Fibroblast of mammary gland (primary cell): Measurements from ENCODE around the gene HINFP.
A peak's percentile ranks its signal among the peaks of the same experiment; 100 is the strongest.

ENCODE experiments used
- DNase-seq: peaks from one replicate; pipeline ENCODE4 v3.0.0-alpha.2; 2010; ENCODE audit warnings: low read depth
- H3K4me3 ChIP-seq: 2 replicates; pipeline ENCODE4 v1.5.1; 2011; ENCODE audit warnings: low read depth, mild to moderate bottlenecking, low read length, moderate library complexity; ENCODE audit not compliant: control insufficient read depth
- CTCF ChIP-seq: conservative IDR thresholded peaks from 2 replicates; pipeline ENCODE4 v1.5.1; 2011; ENCODE audit warnings: low read depth, low read length, inconsistent platforms; ENCODE audit not compliant: control insufficient read depth, insufficient read depth

The HINFP gene

GRCh38 chr11:119091966-119092879 is 29.2 kb upstream of the HINFP start:
- peak overlapping the region; percentile 86 for H3K4me3 ChIP-seq
- DNase-seq: no peak
- TF ChIP-seq CTCF: no peak

GRCh38 chr11:119092880-119093842 is 28.2 kb upstream of the HINFP start:
- no peak for TF ChIP-seq CTCF
- peak; percentile 44 for DNase-seq
- peak overlapping the region; percentile 86 for H3K4me3 ChIP-seq

GRCh38 chr11:119093942-119094815 is 27.2 kb upstream of the HINFP start:
- TF ChIP-seq CTCF: no peak
- peak; percentile 21 for DNase-seq
- peak overlapping the region; percentile 86 for H3K4me3 ChIP-seq

DNA sequence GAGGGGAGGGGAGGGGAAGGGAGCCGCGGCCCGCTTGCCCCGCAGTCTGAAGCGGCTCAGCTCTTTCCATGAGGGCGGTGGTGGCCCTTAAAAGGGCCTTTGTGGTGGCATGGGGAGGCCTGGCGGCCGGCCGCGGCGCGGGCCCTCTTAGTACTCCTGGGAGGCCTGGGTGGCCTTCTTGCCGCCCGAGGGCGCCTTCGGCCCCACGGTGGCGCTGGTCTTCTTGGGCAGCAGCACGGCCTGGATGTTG is 26.6 kb upstream of the HINFP start:
- H3K4me3 ChIP-seq: peak overlapping the region; percentile 86
- peak; percentile 75 for DNase-seq

DNA sequence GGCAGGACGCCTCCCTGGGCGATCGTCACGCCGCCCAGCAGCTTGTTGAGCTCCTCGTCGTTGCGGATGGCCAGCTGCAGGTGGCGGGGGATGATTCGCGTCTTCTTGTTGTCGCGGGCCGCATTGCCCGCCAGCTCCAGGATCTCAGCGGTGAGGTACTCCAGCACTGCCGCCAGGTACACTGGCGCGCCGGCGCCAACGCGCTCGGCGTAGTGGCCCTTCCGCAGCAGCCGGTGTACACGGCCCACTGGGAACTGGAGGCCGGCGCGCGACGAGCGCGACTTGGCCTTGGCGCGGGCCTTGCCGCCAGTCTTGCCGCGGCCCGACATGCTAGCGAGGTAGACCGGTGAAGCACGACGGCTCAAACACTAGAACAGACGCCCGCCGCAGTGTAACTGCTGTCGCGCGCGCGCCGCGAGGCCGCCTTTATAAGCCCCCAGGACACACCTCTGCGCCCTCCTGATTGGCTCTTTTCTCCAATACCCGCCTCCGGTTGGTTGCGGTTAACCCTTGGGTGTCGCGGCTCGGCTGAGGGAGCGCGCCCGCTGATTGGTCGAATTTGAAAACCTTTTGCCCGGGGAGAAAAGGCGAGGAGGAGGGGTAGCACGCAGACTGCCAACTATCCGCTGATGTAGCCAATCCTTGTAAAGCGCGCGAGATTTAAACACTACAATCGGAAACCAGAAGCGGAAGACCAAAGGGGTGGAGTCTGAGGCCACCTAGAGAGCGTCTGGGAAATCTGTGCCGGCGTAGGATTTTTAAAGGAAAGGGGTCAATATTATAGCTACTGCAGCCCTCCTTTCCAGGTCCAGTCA is 26.1 kb upstream of the HINFP start:
- DNase-seq: peak; percentile 99
- H3K4me3 ChIP-seq: peak overlapping the region; percentile 86
- TF ChIP-seq CTCF: no peak

More for the DNA sequence above, 26.6 kb upstream of the HINFP start:
- TF ChIP-seq CTCF: peak; percentile 53
